T-cell (primary cell): ENCODE data around the gene SLITRK2. TPM values are rescaled to one million over a fixed set of nuclear protein-coding genes. Genes with fewer than 3 reads are reported as not detected.

Source experiments
- ATAC-seq, 4 experiments: fragments of 200-7000 bp in 3 of 4; fragments of 150-1000 bp in 1 of 4; cut with Tn5 transposase; replicated peaks in 1 of 4; 1 replicate in 3 of 4; 2 replicates in 1 of 4; pipeline ENCODE4 v1.10.0; 2021; ENCODE audit warnings: moderate library complexity in 3 of 4, mild to moderate bottlenecking in 2 of 4, moderate number of reproducible peaks in 1 of 4
- CTCF ChIA-PET, 2 donors: fragments of 300-600 bp; sonication (Branson Sonifier 250); formaldehyde crosslinking; loops; one replicate each; lab custom pipeline; 2022; ENCODE audit warnings: antibody characterized with exemption in 2 of 2; lab: Charles Lee
- POLR2A ChIA-PET, 2 donors: fragments of 300-600 bp; sonication (Branson Sonifier 250); formaldehyde crosslinking; loops; one replicate each; lab custom pipeline; 2022; ENCODE audit warnings: antibody characterized with exemption in 2 of 2; lab: Charles Lee
- DNase-seq, 35 experiments: peaks; one replicate each; pipeline versions ENCODE4 v3.0.0 to v3.0.0-alpha.2; 2013 to 2023
- H3K27ac ChIP-seq: one replicate; pipeline ENCODE4 v1.5.1; 2013; ENCODE audit warnings: low read length
- H3K27me3 ChIP-seq, 2 experiments: replicated peaks in 1 of 2; 1 replicate in 1 of 2; 2 replicates in 1 of 2; pipeline versions ENCODE4 v1.6.1 to v1.7.0; 2013; ENCODE audit warnings: low read length in 1 of 2, mixed read lengths in 1 of 2; ENCODE audit not compliant: control insufficient read depth in 2 of 2, insufficient read depth in 2 of 2; ENCODE audit errors: extremely low read depth in 1 of 2
- H3K36me3 ChIP-seq, 2 donors: 1 replicate in 1 of 2; 2 replicates in 1 of 2; pipeline versions ENCODE4 v1.6.1 to v1.7.0; 2013; ENCODE audit warnings: low read length in 1 of 2; ENCODE audit not compliant: control insufficient read depth in 2 of 2, insufficient read depth in 1 of 2; ENCODE audit errors: extremely low read depth in 1 of 2
- H3K4me1 ChIP-seq, 2 experiments: 1 replicate in 1 of 2; 2 replicates in 1 of 2; pipeline versions ENCODE4 v1.6.1 to v1.7.0; 2013; ENCODE audit warnings: low read length in 2 of 2, mixed read lengths in 1 of 2; ENCODE audit not compliant: insufficient read depth in 2 of 2, control insufficient read depth in 1 of 2; ENCODE audit errors: extremely low read depth in 1 of 2
- H3K4me3 ChIP-seq, 2 donors: 1 replicate in 1 of 2; 2 replicates in 1 of 2; pipeline versions ENCODE4 v1.5.1 to v1.7.0; 2013; ENCODE audit warnings: mild to moderate bottlenecking in 2 of 2, low read length in 1 of 2, moderate library complexity in 1 of 2; ENCODE audit not compliant: control insufficient read depth in 1 of 2; ENCODE audit errors: extremely low read depth in 1 of 2
- H3K9me3 ChIP-seq: 2 replicates; pipeline ENCODE4 v1.7.0; 2013
- H3K27ac Mint-ChIP-seq, 2 donors: one replicate each; pipeline ENCODE4 v1.8.0; 2020 to 2021; ENCODE audit warnings: mild to moderate bottlenecking in 2 of 2, mixed read lengths in 2 of 2
- H3K27me3 Mint-ChIP-seq, 2 donors: one replicate each; pipeline ENCODE4 v1.8.0; 2021 to 2022; ENCODE audit warnings: mixed read lengths in 2 of 2
- H3K36me3 Mint-ChIP-seq: one replicate; pipeline ENCODE4 v1.8.0; 2021; ENCODE audit warnings: mixed read lengths
- H3K4me1 Mint-ChIP-seq, 3 donors: one replicate each; pipeline ENCODE4 v1.8.0; 2020 to 2022; ENCODE audit warnings: mixed read lengths in 3 of 3, mild to moderate bottlenecking in 1 of 3
- H3K4me3 Mint-ChIP-seq, 3 donors: one replicate each; pipeline ENCODE4 v1.8.0; 2020 to 2022; ENCODE audit warnings: mild to moderate bottlenecking in 3 of 3, mixed read lengths in 3 of 3, moderate library complexity in 3 of 3
- H3K9me3 Mint-ChIP-seq, 3 donors: one replicate each; pipeline ENCODE4 v1.8.0; 2020 to 2022; ENCODE audit warnings: mixed read lengths in 3 of 3
- WGBS: methylation state at CpG from one replicate; pipeline ENCODE4 v1.1.5; 2013; ENCODE audit warnings: missing lambda C conversion rate; ENCODE audit not compliant: insufficient coverage; 5-methylcytosine and 5-hydroxymethylcytosine counted together
- total RNA-seq, 35 experiments: library from RNA in 6 of 35; stranded (reverse) in 6 of 35; fragments of 120-200 nt in 1 of 35; gene quantifications; one replicate each; pipeline versions ENCODE4 v1.2.1 to v1.2.4 and lab custom pipeline; 2013 to 2026

SLITRK2 gene
- total RNA-seq, 5 donors from 2014 or later (not counting 1 experiment from before 2014, with no cell fraction given): not detected

DNA sequence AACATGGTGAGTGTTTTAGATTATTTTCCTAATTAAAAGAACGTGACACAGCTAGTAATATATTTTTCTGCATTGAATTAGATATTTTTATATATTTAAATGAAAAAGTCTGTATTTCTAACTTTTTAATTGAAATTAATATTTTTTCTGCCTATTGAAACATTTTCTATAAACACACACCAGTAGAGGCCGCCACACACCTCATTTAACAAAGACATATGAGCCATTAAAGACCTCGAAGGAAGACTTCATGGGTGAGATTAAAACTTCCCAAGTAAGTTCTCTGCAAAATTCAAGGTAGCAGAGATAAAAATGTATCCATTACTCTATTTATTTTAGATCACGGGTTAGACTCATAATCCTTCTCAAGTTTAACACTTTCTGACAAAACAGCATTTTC, 8.3 kb downstream of the SLITRK2 start:
- H3K36me3 ChIP-seq: no peaks in the 10 kb centered on the region
- Mint-ChIP-seq H3K4me3 (no peak overlapping the region), H3K27ac (no peak overlapping the region), H3K4me1 (no peaks in the 10 kb centered on the region), H3K9me3 (peaks cover 0 to 4% (median 0%) of the 10 kb centered on the region in 3 donors), H3K36me3 (no peaks in the 10 kb centered on the region), H3K27me3 (peaks cover 12 to 21% of the 10 kb centered on the region in 2 donors)
- POLR2A ChIA-PET: no interaction called here
- CTCF ChIA-PET: no interaction called here
- H3K4me1 ChIP-seq: no peaks in the 10 kb centered on the region
- WGBS: no CpG with 5 or more reads among the region's 4 CpGs
- ATAC-seq (no peak), DNase-seq (no peak)
- H3K4me3 ChIP-seq: no peak overlapping the region
- no peaks in the 10 kb centered on the region for H3K9me3 ChIP-seq
- H3K27ac ChIP-seq: no peak overlapping the region
- H3K27me3 ChIP-seq: peaks cover 0 to 12% of the 10 kb centered on the region in 2 experiments

DNA sequence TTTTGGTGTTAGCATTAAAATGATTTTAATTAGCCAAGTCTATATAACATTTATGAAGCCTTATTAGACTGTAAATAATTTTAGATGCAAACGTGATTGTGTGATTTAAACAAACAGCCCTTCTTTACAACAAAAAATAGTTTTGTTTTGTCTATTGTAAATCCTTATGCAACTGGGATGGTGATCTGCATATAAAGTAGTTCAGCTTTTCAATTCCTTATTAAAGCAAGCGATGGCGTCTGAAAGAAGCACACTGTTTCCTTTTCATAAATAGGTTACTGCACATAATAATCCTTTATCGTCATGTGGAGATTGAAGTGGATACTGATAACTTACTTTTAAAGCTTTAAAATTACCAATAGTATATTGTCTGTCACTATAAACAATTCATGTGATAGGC, 8.8 kb downstream of the SLITRK2 start:
- Mint-ChIP-seq H3K4me3 (no peak overlapping the region), H3K27ac (no peak overlapping the region), H3K36me3 (no peaks in the 10 kb centered on the region), H3K27me3 (peaks cover 12 to 20% of the 10 kb centered on the region in 2 donors), H3K9me3 (peaks cover 0 to 4% (median 0%) of the 10 kb centered on the region in 3 donors), H3K4me1 (no peaks in the 10 kb centered on the region)
- Histone ChIP-seq H3K27ac (no peak overlapping the region), H3K9me3 (no peaks in the 10 kb centered on the region), H3K27me3 (peaks cover 0 to 7% of the 10 kb centered on the region in 2 experiments), H3K36me3 (no peaks in the 10 kb centered on the region), H3K4me1 (no peaks in the 10 kb centered on the region), H3K4me3 (no peak overlapping the region)
- no CpG with 5 or more reads among the region's 4 CpGs for WGBS
- POLR2A ChIA-PET: no interaction called here
- CTCF ChIA-PET: no interaction called here
- ATAC-seq: no peak
- DNase-seq: no peak

DNA sequence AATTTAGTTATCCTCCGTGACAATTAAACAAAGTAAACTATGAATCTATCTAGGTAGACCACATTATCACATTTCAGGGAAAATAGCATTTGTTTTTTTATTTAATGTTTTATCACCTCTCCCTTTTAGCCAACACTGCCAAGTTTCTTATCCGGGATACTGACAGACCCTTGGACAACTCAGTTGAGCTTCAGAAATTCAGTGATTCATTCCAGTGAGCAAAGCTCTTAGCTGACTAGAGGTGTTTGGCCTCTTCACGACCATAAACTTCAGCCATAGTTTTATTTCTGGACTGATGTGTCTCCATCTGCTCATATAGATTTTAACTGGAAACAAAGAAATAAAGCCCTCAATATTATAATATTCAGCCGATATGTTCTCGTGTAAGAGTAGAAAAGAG, 15.2 kb downstream of the SLITRK2 start:
- no peaks in the 10 kb centered on the region for H3K4me1 Mint-ChIP-seq
- no peak for ATAC-seq
- no peak overlapping the region for H3K27ac ChIP-seq
- H3K4me3 Mint-ChIP-seq: no peak overlapping the region
- H3K4me3 ChIP-seq: no peak overlapping the region
- no peaks in the 10 kb centered on the region for H3K36me3 ChIP-seq
- no peaks in the 10 kb centered on the region for H3K9me3 ChIP-seq
- no peaks in the 10 kb centered on the region for H3K9me3 Mint-ChIP-seq
- no peak for DNase-seq
- ChIA-PET CTCF (no interaction called here), POLR2A (no interaction called here)
- no peaks in the 10 kb centered on the region for H3K27me3 ChIP-seq
- H3K27ac Mint-ChIP-seq: no peak overlapping the region
- no peaks in the 10 kb centered on the region for H3K4me1 ChIP-seq
- H3K27me3 Mint-ChIP-seq: peaks cover 0 to 2% of the 10 kb centered on the region in 2 donors
- H3K36me3 Mint-ChIP-seq: no peaks in the 10 kb centered on the region
- WGBS: no CpG with 5 or more reads among the region's 5 CpGs

DNA sequence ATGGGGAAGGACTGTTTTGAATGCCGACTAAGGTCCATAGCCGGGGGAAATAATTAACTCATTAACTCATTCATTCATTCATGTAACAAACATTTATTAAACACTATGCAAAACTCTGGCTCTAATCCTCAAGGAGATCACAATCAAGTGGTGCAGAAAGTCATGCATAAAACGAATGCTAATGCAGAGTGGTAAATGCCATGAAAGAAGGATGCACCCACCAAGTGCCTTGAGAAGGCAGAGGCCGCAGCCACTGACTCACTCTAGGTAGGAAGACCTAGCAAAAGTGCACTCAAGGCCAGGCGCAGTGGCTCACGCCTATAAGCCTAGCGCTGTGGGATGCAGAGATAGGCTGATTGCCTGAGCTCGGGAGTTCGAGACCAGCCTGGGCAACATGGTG, 22.9 kb downstream of the SLITRK2 start:
- ATAC-seq: no peak
- POLR2A ChIA-PET: no interaction called here
- Mint-ChIP-seq H3K27ac (no peak overlapping the region), H3K27me3 (no peaks in the 10 kb centered on the region), H3K4me1 (no peaks in the 10 kb centered on the region), H3K4me3 (no peak overlapping the region), H3K9me3 (no peaks in the 10 kb centered on the region), H3K36me3 (no peaks in the 10 kb centered on the region)
- CTCF ChIA-PET: no interaction called here
- 100% methylated on average over 1 of the region's 9 CpGs for WGBS
- Histone ChIP-seq H3K9me3 (no peaks in the 10 kb centered on the region), H3K27me3 (no peaks in the 10 kb centered on the region), H3K27ac (no peak overlapping the region), H3K4me3 (no peak overlapping the region), H3K36me3 (no peaks in the 10 kb centered on the region), H3K4me1 (no peaks in the 10 kb centered on the region)
- DNase-seq: no peak

DNA sequence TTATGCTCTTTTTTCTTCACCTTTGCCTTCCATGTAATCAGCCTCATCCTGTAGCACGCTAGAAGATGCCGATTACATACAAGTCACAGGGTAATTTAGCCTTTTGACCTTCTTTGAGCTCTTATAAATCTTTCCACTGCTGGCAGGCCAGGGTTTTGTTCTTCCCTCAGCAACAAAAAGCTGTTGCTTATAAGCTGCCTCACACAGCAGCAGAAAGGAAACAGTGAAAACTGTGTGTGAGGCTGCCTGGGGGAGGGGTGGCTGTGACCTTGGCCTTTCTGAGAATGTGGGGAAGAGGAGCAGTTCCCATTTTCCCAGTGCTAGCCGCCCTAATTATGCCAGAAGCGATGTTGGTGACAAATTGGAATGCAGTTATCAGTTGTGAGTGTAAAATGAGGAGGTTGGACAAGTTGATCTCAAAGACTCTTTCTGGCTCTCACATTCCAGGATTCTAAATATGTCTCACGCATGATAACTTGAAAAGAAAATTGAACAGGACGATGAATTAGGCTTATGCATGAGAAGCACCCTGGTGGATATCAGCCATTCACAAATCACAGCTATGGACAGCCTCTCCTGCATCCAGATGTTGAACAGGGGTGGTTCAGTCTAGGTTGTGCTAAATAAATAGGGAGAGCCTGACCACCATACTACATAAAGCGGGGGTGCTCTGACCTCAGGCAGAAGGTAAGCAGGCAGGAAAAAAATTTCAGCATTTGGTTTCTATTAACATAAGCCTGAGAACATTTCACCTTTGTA, 25.7 kb downstream of the SLITRK2 start:
- ChIA-PET POLR2A (no interaction called here), CTCF (no interaction called here)
- H3K9me3 Mint-ChIP-seq: no peaks in the 10 kb centered on the region
- H3K27ac ChIP-seq: no peak overlapping the region
- no CpG with 5 or more reads among the region's 7 CpGs for WGBS
- H3K36me3 Mint-ChIP-seq: no peaks in the 10 kb centered on the region
- H3K9me3 ChIP-seq: no peaks in the 10 kb centered on the region
- no peaks in the 10 kb centered on the region for H3K36me3 ChIP-seq
- H3K27me3 ChIP-seq: no peaks in the 10 kb centered on the region
- ATAC-seq (no peak), DNase-seq (no peak)
- H3K4me1 Mint-ChIP-seq: no peaks in the 10 kb centered on the region
- no peak overlapping the region for H3K4me3 ChIP-seq
- H3K27me3 Mint-ChIP-seq: no peaks in the 10 kb centered on the region
- no peak overlapping the region for H3K4me3 Mint-ChIP-seq
- H3K27ac Mint-ChIP-seq: no peak overlapping the region
- H3K4me1 ChIP-seq: no peaks in the 10 kb centered on the region

DNA sequence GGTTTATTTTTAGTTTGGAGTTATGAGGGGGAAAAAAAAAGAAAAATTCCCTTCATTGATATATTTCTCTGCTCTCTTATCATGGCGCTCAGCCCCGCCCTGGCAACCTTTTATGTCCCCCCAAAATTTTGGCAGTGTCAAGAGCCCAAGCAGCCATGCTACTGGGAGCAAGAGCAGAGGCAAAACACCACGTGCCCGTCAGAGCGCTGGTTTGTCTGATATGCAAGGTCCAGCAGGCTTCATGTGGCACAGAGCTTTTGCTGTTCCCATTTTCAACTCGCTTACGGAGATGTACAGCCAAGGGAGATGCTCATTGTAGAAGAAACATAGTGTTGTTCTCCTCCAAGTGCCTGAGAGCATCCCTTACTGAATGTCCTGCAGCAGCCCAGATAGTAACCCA, 27.3 kb downstream of the SLITRK2 start:
- Mint-ChIP-seq H3K4me1 (no peaks in the 10 kb centered on the region), H3K4me3 (no peak overlapping the region), H3K36me3 (no peaks in the 10 kb centered on the region), H3K27me3 (no peaks in the 10 kb centered on the region), H3K27ac (no peak overlapping the region), H3K9me3 (no peaks in the 10 kb centered on the region)
- ChIA-PET CTCF (no interaction called here), POLR2A (no interaction called here)
- Histone ChIP-seq H3K9me3 (no peaks in the 10 kb centered on the region), H3K36me3 (no peaks in the 10 kb centered on the region), H3K4me1 (no peaks in the 10 kb centered on the region), H3K27ac (no peak overlapping the region), H3K4me3 (no peak overlapping the region), H3K27me3 (no peaks in the 10 kb centered on the region)
- DNase-seq (no peak), ATAC-seq (no peak)
- WGBS: 88% methylated on average over 2 of the region's 7 CpGs
